GM13977 (cell line): ENCODE measurements around the gene RFC3.

Experiments used
- DNase-seq: peaks from one replicate; pipeline ENCODE4 v3.0.0; 2012; ENCODE audit warnings: low spot score
- in situ Hi-C: fragments of 300-500 bp; cut with MboI; formaldehyde crosslinking; loops from one replicate; pipeline ENCODE4 v1.12.0; 2022; ENCODE audit warnings: low sequenced_read_pairs, low pct_unique_long_range_greater_than_20kb, mixed read lengths, inconsistent platforms; ENCODE audit not compliant: unreplicated experiment
- TF ChIP-seq, protein P1 (sequence below): IDR thresholded peaks from 2 replicates; pipeline ENCODE4 v1.5.1; 2012; ENCODE audit warnings: mild to moderate bottlenecking, control low read depth; ENCODE audit not compliant: insufficient read depth; ENCODE audit errors: extremely low read depth, missing control alignments

Gene RFC3

GRCh38 chr13:33845572-33846302 lies 27.8 kb downstream of the RFC3 start:
- in situ Hi-C loops = no loop called here
- DNase-seq = no peak
- TF ChIP-seq, protein P1, sequence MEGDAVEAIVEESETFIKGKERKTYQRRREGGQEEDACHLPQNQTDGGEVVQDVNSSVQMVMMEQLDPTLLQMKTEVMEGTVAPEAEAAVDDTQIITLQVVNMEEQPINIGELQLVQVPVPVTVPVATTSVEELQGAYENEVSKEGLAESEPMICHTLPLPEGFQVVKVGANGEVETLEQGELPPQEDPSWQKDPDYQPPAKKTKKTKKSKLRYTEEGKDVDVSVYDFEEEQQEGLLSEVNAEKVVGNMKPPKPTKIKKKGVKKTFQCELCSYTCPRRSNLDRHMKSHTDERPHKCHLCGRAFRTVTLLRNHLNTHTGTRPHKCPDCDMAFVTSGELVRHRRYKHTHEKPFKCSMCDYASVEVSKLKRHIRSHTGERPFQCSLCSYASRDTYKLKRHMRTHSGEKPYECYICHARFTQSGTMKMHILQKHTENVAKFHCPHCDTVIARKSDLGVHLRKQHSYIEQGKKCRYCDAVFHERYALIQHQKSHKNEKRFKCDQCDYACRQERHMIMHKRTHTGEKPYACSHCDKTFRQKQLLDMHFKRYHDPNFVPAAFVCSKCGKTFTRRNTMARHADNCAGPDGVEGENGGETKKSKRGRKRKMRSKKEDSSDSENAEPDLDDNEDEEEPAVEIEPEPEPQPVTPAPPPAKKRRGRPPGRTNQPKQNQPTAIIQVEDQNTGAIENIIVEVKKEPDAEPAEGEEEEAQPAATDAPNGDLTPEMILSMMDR = no peak

- TF ChIP-seq, protein P1 = no peak
- in situ Hi-C loops = no loop called here
- DNase-seq = no peak
Measured at GRCh38 chr13:33846303-33847062, 28.5 kb downstream of the RFC3 start.

DNA sequence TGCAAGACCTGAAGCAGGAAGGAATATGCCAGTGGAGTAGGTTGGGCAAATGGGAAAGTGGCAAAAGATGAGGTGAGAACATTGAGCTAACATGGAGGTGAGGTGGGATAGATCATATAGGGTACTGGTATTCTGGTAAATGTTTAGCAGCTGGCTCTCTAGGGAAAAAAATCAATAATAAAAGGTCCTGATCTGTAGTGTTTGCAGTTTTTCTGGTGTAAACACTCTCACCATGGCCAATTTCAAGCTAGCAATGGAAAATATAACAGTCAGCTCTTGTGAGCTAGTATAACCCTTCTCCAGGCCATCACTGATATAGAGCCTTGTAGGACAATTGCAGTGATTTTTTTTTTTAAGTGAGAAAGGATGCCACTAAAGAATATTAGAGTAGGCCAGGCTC lies 31.3 kb downstream of the RFC3 start:
- in situ Hi-C loops = no loop called here

DNA sequence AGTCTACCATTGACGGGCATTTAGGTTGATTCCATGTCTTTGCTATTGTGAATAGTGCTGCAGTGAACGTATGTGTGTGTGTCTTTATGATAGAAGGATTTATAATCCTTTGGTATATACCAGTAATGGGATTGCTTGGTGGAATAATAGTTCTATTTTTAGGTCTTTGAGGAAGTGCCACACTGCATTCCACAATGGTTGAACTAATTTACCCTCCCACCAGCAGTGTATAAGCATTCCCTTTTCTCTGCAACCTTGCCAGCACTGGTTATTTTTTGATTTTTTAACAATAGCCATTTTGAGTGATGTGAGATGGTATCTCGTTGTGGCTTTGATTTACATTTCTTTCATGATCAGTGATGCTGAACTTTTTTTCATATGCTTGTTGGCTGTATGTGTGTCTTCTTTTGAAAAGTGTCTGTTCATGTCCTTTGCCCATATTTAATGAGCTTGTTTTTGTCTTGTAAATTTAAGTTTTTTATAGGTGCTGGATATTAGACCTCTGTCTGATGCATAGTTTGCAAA lies 37.5 kb downstream of the RFC3 start:
- in situ Hi-C loops = no loop called here
- TF ChIP-seq, protein P1 = no peak
- no peak for DNase-seq

More for the DNA sequence above, 31.3 kb downstream of the RFC3 start:
- no peak for DNase-seq
- TF ChIP-seq, protein P1 = no peak

- DNase-seq = no peak
- TF ChIP-seq, protein P1 = no peak
- in situ Hi-C loops = no loop called here
Measured at GRCh38 chr13:33859691-33860303, 41.8 kb downstream of the RFC3 start.

GRCh38 chr13:33860526-33860925 lies 42.6 kb downstream of the RFC3 start:
- in situ Hi-C loops = no loop called here
- TF ChIP-seq, protein P1 = no peak
- DNase-seq = no peak
